ENCODE measurements around the gene AGBL2.
"Not testable (repeated sequence)": the region's sequence is repeated elsewhere in the genome, so short reads cannot be mapped to it uniquely, and the experiment has no call there.

AGBL2 gene

GRCh38 chr11:47636331-47636730 lies 78.8 kb downstream of the AGBL2 start:
- in situ Hi-C loops (cut with MboI; ENCODE audit: low sequenced_read_pairs), result not testable (repeated sequence)

GRCh38 chr11:47631473-47631872 lies 83.7 kb downstream of the AGBL2 start:
- in situ Hi-C loops (cut with MboI; ENCODE audit: low sequenced_read_pairs), result no loop called here

GRCh38 chr11:47628026-47628425 lies 87.1 kb downstream of the AGBL2 start:
- in situ Hi-C loops (cut with MboI; ENCODE audit: low sequenced_read_pairs), result no loop called here

GRCh38 chr11:47626234-47626633 lies 88.9 kb downstream of the AGBL2 start:
- in situ Hi-C loops (cut with MboI; ENCODE audit: low sequenced_read_pairs), result no loop called here

GRCh38 chr11:47620836-47621378 lies 94.3 kb downstream of the AGBL2 start:
- in situ Hi-C loops (cut with MboI; ENCODE audit: low sequenced_read_pairs), result no loop called here

- in situ Hi-C loops (cut with MboI; ENCODE audit: low sequenced_read_pairs), result no loop called here
These were observed 97.8 kb downstream of the AGBL2 start for GRCh38 chr11:47617417-47617809.

- in situ Hi-C loops (cut with MboI; ENCODE audit: low sequenced_read_pairs), result no loop called here
These were observed 98.3 kb downstream of the AGBL2 start for GRCh38 chr11:47616726-47617416.

- in situ Hi-C loops (cut with MboI; ENCODE audit: low sequenced_read_pairs), result no loop called here
These were observed 99.9 kb downstream of the AGBL2 start for GRCh38 chr11:47615249-47615648.

GRCh38 chr11:47611348-47611794 lies 103.8 kb downstream of the AGBL2 start:
- in situ Hi-C loops (cut with MboI; ENCODE audit: low sequenced_read_pairs), result no loop called here

- in situ Hi-C loops (cut with MboI; ENCODE audit: low sequenced_read_pairs), result no loop called here
These were observed 105.5 kb downstream of the AGBL2 start for GRCh38 chr11:47609675-47610074.

All from HL-60/S4 treated with retinoic acid at 250 ng/mL for 4 days and 3 days (cell line).